ENCODE data around the gene ADGRG3.

GRCh38 chr16:57698812-57699405 lies 30.8 kb downstream of the ADGRG3 start:
- TF ChIP-seq, protein P1, sequence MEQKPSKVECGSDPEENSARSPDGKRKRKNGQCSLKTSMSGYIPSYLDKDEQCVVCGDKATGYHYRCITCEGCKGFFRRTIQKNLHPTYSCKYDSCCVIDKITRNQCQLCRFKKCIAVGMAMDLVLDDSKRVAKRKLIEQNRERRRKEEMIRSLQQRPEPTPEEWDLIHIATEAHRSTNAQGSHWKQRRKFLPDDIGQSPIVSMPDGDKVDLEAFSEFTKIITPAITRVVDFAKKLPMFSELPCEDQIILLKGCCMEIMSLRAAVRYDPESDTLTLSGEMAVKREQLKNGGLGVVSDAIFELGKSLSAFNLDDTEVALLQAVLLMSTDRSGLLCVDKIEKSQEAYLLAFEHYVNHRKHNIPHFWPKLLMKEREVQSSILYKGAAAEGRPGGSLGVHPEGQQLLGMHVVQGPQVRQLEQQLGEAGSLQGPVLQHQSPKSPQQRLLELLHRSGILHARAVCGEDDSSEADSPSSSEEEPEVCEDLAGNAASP (CRISPR knock-in tag; IDR thresholded peaks at IDR 0.05; ENCODE audit: borderline replicate concordance) = no peak
- no peak for TF ChIP-seq JUND (CRISPR knock-in tag; IDR thresholded peaks at IDR 0.05)

Measured in HepG2 (cell line).